Panc1 (cell line): ENCODE data around the gene LRRN3.

Source experiments
- CTCF ChIP-seq: fragments of 450-650 bp; IDR thresholded peaks from 2 replicates; pipeline ENCODE4 v1.5.1; 2017; ENCODE audit warnings: mild to moderate bottlenecking
- POLR2AphosphoS5 ChIP-seq: IDR thresholded peaks from 2 replicates; pipeline ENCODE4 v1.6.1; 2012; ENCODE audit warnings: mild to moderate bottlenecking, low read depth, low read length, moderate library complexity
- REST ChIP-seq, 2 experiments: IDR thresholded peaks; 2 replicates each; pipeline ENCODE4 v1.6.1; 2011 to 2012; ENCODE audit warnings: low read depth in 2 of 2, control low read depth in 1 of 2, low read length in 1 of 2, mild to moderate bottlenecking in 1 of 2, moderate library complexity in 1 of 2; ENCODE audit not compliant: insufficient read depth in 1 of 2
- SIN3A ChIP-seq: IDR thresholded peaks from 2 replicates; pipeline ENCODE4 v1.6.1; 2012; ENCODE audit warnings: low read depth, mild to moderate bottlenecking, low read length, moderate library complexity, borderline replicate concordance; ENCODE audit not compliant: insufficient read depth

- TF ChIP-seq CTCF, result no peak
- TF ChIP-seq POLR2AphosphoS5, result no peak
- no peak for TF ChIP-seq REST (IDR thresholded peaks at IDR 0.05; ENCODE audit: insufficient read depth in 1 of 2, low read depth in 2 of 2, low read length in 1 of 2)
- no peak for TF ChIP-seq SIN3A
These were observed 11.1 kb downstream of the LRRN3 start for GRCh38 chr7:111101856-111102646.
